GM12872 (cell line): ENCODE results near the gene OMA1.

ENCODE experiments used
- CTCF ChIP-seq: IDR thresholded peaks from 3 replicates; pipeline ENCODE4 v1.5.1; 2011; ENCODE audit warnings: low read depth, mild to moderate bottlenecking, low read length, moderate library complexity; ENCODE audit not compliant: insufficient read depth

Gene OMA1

GRCh38 chr1:58586271-58586670, 39.7 kb upstream of the OMA1 start:
- no peak for TF ChIP-seq CTCF

- TF ChIP-seq CTCF = no peak
Measured at GRCh38 chr1:58585581-58586151, 39.1 kb upstream of the OMA1 start.

GRCh38 chr1:58585166-58585565, 38.6 kb upstream of the OMA1 start:
- TF ChIP-seq CTCF = no peak

GRCh38 chr1:58584082-58584895, 37.8 kb upstream of the OMA1 start:
- TF ChIP-seq CTCF = no peak

GRCh38 chr1:58583496-58583895, 37.0 kb upstream of the OMA1 start:
- TF ChIP-seq CTCF = no peak

- no peak for TF ChIP-seq CTCF
Measured at GRCh38 chr1:58581641-58582040, 35.1 kb upstream of the OMA1 start.

GRCh38 chr1:58580186-58580585, 33.7 kb upstream of the OMA1 start:
- TF ChIP-seq CTCF = no peak
